H54 (cell line): ENCODE measurements around the gene BABAM2.

Source experiments
- DNase-seq: peaks from one replicate; pipeline ENCODE4 v3.0.0; 2011; ENCODE audit warnings: low spot score, mixed read lengths; ENCODE audit not compliant: insufficient read length
- FAIRE-seq: peaks from 3 replicates; lab custom pipeline; 2011; peaks lifted over from hg19 to GRCh38; lab: Jason Lieb, UNC
- POLR2A ChIP-seq: IDR thresholded peaks from 2 replicates; pipeline ENCODE4 v1.6.1; 2011; ENCODE audit warnings: low read depth, mild to moderate bottlenecking, low read length

BABAM2 gene

DNA sequence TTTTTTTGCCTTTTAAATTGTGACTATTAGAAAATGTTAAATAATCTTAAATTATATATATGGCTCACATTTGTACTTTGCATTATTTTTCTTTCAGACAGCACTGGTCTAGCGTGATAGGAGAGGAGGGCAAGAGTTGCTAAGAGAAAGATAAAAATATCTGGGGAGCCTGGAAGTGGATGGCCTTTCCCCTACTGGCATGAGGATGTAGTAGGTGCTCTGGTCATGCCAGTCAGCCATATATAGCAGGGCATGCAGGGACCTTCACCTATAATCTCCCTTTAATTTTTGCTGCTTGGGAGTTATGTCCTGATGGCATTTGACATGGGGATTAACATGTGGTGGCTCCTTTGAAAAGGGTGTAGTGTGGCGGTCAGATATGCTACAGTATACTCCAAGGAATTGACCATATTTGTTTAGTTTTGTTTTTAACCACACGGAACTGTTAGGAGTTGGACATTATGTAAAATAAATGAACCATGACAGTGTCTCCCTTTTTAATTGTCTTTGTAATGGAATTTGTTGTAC, 144.7 kb downstream of the BABAM2 start:
- FAIRE-seq (no peak), DNase-seq (no peak)
- no peak for TF ChIP-seq POLR2A

DNA sequence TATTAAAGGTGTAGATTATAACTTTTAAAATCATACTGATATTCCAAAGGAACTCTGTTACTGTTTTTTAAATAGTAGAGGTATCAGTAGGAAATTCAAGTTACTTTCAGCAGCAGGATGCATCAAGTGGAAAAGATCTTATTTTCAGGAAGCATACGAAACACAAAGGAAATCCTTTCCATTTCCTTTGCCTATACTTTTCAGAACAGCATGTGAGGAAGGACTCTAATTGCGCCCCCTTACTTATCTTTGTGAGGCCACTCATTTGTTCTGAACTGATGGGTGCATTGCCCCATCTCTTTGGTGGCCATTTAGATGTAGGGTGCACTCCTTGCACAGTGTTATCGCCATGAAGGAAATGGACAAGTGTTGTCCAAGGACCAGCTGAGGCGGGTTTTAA, 145.3 kb downstream of the BABAM2 start:
- DNase-seq (no peak), FAIRE-seq (no peak)
- TF ChIP-seq POLR2A, result no peak

DNA sequence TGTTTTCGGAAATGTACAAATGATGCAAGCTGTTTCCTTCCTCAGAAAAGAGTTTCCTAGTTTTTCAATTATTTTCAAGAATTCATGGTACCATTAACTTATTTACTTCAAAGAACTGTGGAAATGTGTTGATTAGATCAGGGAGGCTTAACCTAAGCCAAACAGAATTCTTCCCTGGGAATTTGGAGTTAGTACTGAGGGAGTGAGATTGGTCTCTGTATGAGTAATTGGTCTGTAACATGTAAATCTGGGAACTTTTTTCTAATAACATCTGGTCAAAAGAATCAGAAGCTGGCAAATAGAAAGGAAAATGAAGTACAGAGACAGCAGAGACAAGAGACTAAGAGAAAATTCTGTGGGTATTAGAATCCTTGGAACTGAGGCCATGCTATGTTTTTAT, 145.8 kb downstream of the BABAM2 start:
- TF ChIP-seq POLR2A, result no peak
- peak; percentile 58 for FAIRE-seq

DNA sequence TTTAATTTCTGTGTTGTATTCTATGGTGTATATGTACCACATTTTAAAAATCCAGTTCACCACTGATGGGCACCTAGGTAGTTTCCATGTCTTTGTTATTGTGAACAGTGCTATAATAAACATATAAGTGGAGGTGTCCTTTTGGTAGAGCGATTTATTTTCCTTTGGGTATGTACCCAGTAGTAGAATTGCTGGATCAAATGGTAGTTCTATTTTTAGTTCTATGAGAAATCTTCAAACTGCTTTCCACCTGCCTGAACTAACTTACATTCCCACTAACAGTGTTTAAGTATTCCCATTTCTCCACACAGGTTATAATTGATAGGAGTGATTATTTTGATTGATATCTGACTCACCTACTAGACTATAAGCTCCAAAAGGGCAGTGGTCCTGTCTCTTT, 148.2 kb downstream of the BABAM2 start:
- FAIRE-seq, result peak; percentile 27
- DNase-seq, result no peak
- no peak for TF ChIP-seq POLR2A

More for the DNA sequence above, 145.8 kb downstream of the BABAM2 start:
- DNase-seq, result no peak

DNA sequence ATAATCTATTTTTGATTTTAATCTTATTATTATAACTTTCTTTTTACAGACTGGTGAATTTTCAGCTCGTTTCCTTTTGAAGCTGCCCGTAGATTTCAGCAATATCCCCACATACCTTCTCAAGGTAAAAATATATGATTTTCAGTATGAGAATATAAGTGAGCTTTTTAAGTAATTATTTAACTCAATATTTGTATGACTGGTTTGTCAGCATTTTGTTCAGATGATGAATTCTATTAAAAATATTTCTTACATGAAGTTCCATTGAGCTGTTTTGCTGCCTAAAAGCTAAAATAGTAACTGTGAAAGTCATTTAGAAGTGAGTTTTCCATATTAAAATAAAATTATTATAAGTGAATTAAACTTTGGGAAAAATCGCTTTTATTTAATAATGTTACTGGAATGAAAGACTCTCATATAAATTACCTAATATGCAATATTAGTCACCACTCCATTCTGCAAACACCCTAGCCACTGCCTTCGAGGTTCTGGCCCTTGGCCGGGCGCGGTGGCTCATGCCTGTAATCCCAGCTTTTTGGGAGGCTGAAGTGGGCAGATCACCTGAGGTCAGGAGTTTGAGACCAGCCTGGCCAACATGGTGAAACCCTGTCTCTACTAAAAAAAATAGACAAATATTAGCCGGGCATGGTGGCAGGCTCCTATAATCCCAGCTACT, 155.3 kb downstream of the BABAM2 start:
- TF ChIP-seq POLR2A, result no peak
- DNase-seq, result no peak
- FAIRE-seq, result no peak

DNA sequence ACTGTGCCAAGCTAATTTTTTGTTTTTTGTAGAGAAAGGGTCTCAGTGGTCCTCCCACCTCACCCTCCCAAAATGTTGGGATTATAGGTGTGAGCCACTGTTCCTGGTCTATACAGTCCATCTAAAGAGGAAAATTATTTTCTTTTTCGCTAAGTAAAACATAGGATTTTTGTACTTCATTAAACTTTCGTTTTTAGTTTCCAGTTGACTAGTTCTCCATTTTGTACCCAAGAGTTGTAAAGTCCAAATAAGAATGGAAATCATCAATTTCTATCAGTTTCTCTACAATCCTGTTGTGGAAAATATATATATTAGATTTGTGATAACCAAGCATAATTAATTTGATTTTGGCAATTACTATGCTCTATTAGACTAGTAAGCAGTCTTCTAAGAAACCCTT, 156.4 kb downstream of the BABAM2 start:
- FAIRE-seq (no peak), DNase-seq (no peak)
- TF ChIP-seq POLR2A, result no peak

DNA sequence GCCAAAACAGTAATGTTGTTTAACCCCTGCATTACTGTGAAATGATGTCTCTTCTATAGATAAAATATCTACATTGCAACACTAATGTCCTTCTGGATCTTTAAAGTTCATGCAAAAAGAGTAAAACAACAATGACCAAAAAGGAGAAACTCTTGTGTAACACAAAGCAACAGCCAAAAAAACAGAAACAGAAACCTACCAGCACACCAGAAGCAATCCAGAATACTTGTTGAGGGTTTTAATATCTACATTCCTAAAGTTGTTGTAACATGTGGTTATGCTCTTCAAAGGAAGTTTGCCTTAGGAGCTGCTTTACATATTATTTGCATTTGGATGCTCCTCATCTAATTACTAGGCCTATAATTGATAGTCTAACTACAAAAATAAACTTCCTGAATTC, 157.2 kb downstream of the BABAM2 start:
- FAIRE-seq, result peak; percentile 6
- DNase-seq, result no peak
- TF ChIP-seq POLR2A, result no peak

DNA sequence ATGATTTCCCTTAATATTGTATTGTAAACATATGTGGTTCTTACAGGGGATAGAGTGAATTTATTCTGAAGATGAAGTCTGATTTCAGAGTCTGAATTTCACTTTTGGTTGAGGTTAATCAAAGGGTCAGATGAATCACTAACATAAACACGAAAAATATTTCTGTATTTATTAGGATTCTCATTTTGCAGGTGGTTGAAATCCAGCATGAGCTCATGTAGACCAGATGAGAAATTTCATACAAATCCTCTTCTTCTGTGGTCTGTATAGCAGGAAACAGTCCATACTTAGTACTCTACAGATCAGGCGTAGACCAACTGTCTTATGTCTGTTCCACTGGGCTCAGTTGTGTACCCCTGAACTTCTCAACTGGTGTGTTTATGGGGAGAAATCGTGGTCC, 157.8 kb downstream of the BABAM2 start:
- DNase-seq, result no peak
- FAIRE-seq, result peak; percentile 6
- TF ChIP-seq POLR2A, result no peak

DNA sequence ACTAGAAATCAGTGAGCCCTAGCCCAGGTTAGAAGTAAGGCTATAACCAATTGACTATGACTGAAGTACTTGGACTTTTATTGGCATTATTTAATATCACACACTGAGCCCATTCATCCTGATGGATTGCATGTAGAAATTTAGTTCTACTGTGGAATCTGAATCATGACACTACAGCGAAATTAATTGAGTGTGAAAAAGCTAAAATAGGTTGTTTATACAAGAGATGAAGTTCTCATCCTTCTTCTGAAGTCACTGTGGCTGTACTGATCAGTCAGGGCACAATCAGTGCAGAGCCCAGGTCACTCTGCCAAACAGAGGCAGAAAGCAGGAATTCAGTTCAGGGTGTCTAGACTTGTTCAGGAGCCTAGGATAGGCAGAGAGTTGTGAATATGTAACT, 158.9 kb downstream of the BABAM2 start:
- DNase-seq, result no peak
- no peak for TF ChIP-seq POLR2A
- FAIRE-seq, result no peak

DNA sequence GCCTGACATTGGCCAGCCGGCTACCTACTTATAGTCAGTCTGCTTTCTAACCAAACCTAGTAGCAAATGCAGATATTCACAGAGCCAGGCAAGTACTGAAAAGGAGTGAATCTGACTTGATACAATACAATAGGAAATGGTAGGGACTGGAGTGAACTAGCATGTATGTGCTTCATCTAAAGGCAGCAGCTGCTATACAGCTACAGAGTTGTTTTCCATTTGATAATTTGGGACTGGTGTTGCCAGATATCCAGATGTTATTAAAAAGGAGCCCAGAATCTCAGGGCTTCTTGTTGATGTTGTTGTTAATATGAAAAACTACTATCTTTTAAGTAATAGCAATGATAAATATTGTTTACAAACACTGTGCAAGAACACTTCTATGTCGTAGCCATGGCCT, 159.4 kb downstream of the BABAM2 start:
- DNase-seq (no peak), FAIRE-seq (no peak)
- TF ChIP-seq POLR2A, result no peak

DNA sequence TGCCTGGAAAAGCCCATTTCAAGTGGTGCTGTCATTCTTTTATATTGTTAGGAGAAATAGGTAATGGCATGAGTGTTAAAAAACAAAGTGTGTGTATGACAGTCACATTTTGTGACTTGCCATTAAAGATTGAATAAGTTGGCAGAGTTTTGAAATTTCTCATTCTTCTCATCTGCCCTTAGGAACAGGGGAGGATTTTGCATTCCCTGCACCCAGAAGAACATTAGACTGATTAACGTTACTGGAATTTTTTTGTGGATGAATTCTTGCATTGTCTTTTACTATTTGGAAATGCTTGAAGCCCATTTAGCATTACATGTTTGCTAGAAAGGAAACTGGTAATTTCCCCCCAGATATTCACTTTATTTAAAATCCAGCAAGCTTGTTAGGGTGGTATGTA, 162.2 kb downstream of the BABAM2 start:
- DNase-seq, result no peak
- no peak for TF ChIP-seq POLR2A
- FAIRE-seq, result peak; percentile 60

DNA sequence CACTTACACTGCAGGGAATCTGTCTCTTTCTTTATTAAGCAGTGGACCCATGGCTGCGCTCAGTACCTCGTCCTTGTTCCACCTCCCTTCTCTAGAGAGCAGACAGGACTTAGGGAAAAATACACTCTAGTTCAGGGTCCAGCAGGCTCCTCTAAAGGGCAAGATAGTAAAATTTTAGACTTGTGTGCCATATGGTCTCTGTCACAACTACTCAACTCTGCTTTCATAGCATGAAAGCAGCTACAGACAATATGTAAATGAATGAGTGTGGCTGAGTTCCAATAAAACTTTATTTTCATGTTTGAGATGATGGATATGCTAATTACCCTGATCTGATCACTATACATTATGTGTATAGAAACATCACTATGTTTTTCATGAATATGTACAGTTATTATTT, 163.1 kb downstream of the BABAM2 start:
- FAIRE-seq (no peak), DNase-seq (no peak)
- no peak for TF ChIP-seq POLR2A

DNA sequence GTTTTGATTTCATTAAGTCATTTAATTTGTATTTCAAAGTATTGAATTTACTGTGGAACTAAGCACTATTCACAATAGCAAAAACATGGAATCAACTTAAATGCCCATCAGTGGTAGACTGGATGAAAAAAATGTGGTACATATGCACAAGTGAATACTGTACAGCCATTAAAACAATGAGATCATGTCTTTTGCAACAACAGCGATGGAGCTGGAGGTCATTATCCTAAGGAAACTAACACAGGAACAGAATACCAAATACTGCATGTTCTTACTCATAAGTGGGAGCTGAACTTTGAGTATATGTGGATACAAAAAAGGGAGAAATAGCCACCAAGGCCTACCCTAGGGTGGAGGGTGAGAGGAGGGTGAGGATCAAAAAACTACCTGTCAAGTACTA, 164.4 kb downstream of the BABAM2 start:
- FAIRE-seq (peak; percentile 80), DNase-seq (no peak)
- TF ChIP-seq POLR2A, result no peak

DNA sequence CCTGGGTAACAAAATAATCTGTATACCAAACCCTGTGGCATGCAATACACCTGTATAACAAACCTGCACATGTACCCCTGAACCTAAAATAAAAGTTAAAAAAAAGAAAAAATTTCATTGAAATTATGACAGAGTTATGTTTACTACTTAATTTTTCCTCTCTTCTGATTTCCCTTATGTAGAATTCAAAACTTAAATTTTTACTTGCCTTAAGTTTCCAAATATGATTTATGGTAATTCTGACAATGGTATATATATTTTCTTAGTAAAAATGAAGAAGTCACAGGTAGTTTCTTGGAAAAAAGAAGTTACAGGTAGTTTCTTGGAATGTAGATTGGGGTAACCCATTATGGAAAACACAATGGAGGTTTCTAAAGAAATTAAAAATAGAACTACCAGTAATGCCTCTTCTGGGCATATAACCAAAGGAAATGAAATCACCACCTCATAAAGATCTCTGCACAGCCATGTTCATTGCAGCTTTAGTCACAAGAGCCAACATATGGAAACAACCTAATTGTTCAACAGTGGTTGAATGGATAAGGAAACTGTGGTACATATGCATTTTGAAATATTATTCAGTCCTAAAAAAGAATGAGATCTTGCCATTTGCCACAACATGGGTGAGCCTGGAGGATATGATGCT, 164.9 kb downstream of the BABAM2 start:
- no peak for DNase-seq
- peak; percentile 60 for FAIRE-seq
- TF ChIP-seq POLR2A, result no peak

DNA sequence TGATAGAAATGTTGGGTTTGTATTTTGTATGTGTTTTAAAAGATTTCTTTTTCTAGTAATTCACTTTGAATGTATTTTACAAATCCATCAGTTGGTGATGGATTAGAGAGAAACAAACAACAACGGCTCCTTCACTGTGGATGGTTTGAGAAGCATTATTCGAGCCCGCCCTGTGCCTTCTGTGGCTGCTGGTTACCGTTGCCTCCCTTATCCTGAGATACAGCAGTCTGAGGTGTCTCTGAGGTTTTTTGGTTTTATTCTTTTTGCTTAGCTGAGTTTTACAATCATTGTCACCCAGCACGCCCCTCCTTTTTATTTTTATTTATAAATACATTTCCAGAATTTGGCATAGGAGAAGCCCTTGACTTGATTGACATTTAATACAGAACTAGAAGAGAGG, 168.3 kb downstream of the BABAM2 start:
- DNase-seq (no peak), FAIRE-seq (no peak)
- TF ChIP-seq POLR2A, result no peak
